K562 (cell line): ENCODE data around the gene ZBTB2. TPM values are rescaled to one million over a fixed set of nuclear protein-coding genes. Genes with fewer than 3 reads are reported as not detected.

ENCODE experiments used
- ATF3 ChIP-seq, 2 experiments: fragments of 450-650 bp in 1 of 2; sonication (generic) in 1 of 2; formaldehyde crosslinking in 1 of 2; IDR thresholded peaks in 1 of 2; conservative IDR thresholded peaks in 1 of 2; 2 replicates each; pipeline versions ENCODE4 v1.6.1 to v1.8.1; 2016 to 2023; ENCODE audit warnings: mild to moderate bottlenecking in 2 of 2, moderate library complexity in 2 of 2, inconsistent platforms in 1 of 2, missing genetic modification reagents in 1 of 2
- CEBPG ChIP-seq, 3 experiments: fragments of 200-800 bp in 1 of 3; sonication (Bioruptor generic) in 1 of 3; sonication (generic) in 1 of 3; formaldehyde crosslinking in 1 of 3; IDR thresholded peaks in 2 of 3; conservative IDR thresholded peaks in 1 of 3; 2 replicates each; pipeline versions ENCODE4 v1.6.1 to v1.8.0; 2016 to 2022; ENCODE audit warnings: missing compliant biosample characterization in 2 of 3, missing genetic modification characterization in 2 of 3, mild to moderate bottlenecking in 1 of 3, missing genetic modification reagents in 1 of 3
- CHD1 ChIP-seq: fragments of 200-600 bp; sonication (generic); IDR thresholded peaks from one replicate; pipeline ENCODE4 v1.6.1; 2012; ENCODE audit warnings: mild to moderate bottlenecking, moderate library complexity, low read length, inconsistent platforms
- CXXC5 ChIP-seq: fragments of 250-450 bp; sonication (Bioruptor Pico); IDR thresholded peaks from 2 replicates; pipeline ENCODE4 v1.8.0; 2022; ENCODE audit warnings: inconsistent platforms, mild to moderate bottlenecking, moderate library complexity
- ELF4 ChIP-seq: fragments of 450-650 bp; formaldehyde crosslinking; IDR thresholded peaks from 2 replicates; pipeline ENCODE4 v1.4.0; 2022; ENCODE audit warnings: missing genetic modification characterization
- FOXA3 ChIP-seq, 2 experiments: fragments of 450-650 bp in 1 of 2; sonication (generic) in 1 of 2; formaldehyde crosslinking; IDR thresholded peaks in 1 of 2; conservative IDR thresholded peaks in 1 of 2; 2 replicates each; pipeline versions ENCODE4 v1.4.0 to v1.8.0; 2020 to 2022; ENCODE audit warnings: mild to moderate bottlenecking in 2 of 2, missing genetic modification reagents in 1 of 2
- HDAC3 ChIP-seq: fragments of 450-650 bp; IDR thresholded peaks from 2 replicates; pipeline ENCODE4 v1.6.1; 2018; ENCODE audit warnings: borderline replicate concordance, mild to moderate bottlenecking, moderate library complexity; ENCODE audit not compliant: partially characterized antibody
- HLTF ChIP-seq: fragments of 450-650 bp; IDR thresholded peaks from 2 replicates; pipeline ENCODE4 v1.6.1; 2016
- MIER1 ChIP-seq: fragments of 450-650 bp; IDR thresholded peaks from 2 replicates; pipeline ENCODE4 v1.6.1; 2016; ENCODE audit warnings: antibody characterized with exemption, mild to moderate bottlenecking, low read depth
- SIN3B ChIP-seq: fragments of 450-650 bp; IDR thresholded peaks from 2 replicates; pipeline ENCODE4 v1.6.1; 2017; ENCODE audit warnings: low read depth, mild to moderate bottlenecking, moderate library complexity
- TAF7 ChIP-seq: fragments of 450-650 bp; IDR thresholded peaks from 2 replicates; pipeline ENCODE4 v1.6.1; 2016; ENCODE audit warnings: missing genetic modification characterization, missing compliant biosample characterization
- TEAD2 ChIP-seq: fragments of 450-650 bp; IDR thresholded peaks from 2 replicates; pipeline ENCODE4 v1.6.1; 2016; ENCODE audit warnings: missing genetic modification characterization, control low read depth, missing compliant biosample characterization
- ZBTB9 ChIP-seq: fragments of 450-650 bp; formaldehyde crosslinking; IDR thresholded peaks from 2 replicates; pipeline ENCODE4 v1.4.0; 2020; ENCODE audit warnings: mild to moderate bottlenecking, moderate library complexity
- ZFP1 ChIP-seq: fragments of 450-650 bp; formaldehyde crosslinking; IDR thresholded peaks from 2 replicates; pipeline ENCODE4 v1.4.0; 2020; ENCODE audit warnings: mild to moderate bottlenecking, mixed read lengths
- ZNF217 ChIP-seq: sonication (generic); formaldehyde crosslinking; IDR thresholded peaks from 2 replicates; pipeline ENCODE4 v1.8.0; 2022; ENCODE audit warnings: mild to moderate bottlenecking, missing genetic modification reagents
- ZNF766 ChIP-seq: fragments of 200-800 bp; sonication (Bioruptor generic); conservative IDR thresholded peaks from 2 replicates; pipeline ENCODE4 v1.6.1; 2016; ENCODE audit warnings: missing genetic modification characterization, missing compliant biosample characterization
- polyA plus RNA-seq, 8 experiments: library from polyadenylated mRNA; depleted of rRNA in 4 of 8; stranded (reverse) in 5 of 8; unstranded in 3 of 8; fragments of >200 nt; fragmentation: Nextera tagmentation in 2 of 8; fragmentation: Illumina TruSeq in 1 of 8; extraction: Ambion mirVana in 2 of 8; extraction: Trizol in 1 of 8; gene quantifications; 2 replicates each; pipeline versions ENCODE4 v1.2.1 to v1.2.3, GENCODE V29; 2011 to 2014; ENCODE audit warnings: inconsistent platforms in 1 of 8, missing spikeins in 1 of 8
- total RNA-seq, 7 experiments: library from RNA; depleted of rRNA in 6 of 7; stranded (reverse); fragments of >200 nt in 6 of 7; fragmentation: Illumina TruSeq in 2 of 7; extraction: Trizol in 2 of 7; gene quantifications; 2 replicates each; pipeline versions ENCODE4 v1.2.1 to v1.2.3, GENCODE V29; 2011 to 2021; ENCODE audit warnings: low replicate concordance in 1 of 7
- TF ChIP-seq, protein P1 (sequence below): fragments of 200-400 bp; formaldehyde crosslinking; IDR thresholded peaks from 2 replicates; pipeline ENCODE4 v1.6.1; 2017; ENCODE audit warnings: mild to moderate bottlenecking, low read depth, low read length, moderate library complexity
- TF ChIP-seq, protein P2 (sequence below): fragments of 450-650 bp; IDR thresholded peaks from 2 replicates; pipeline ENCODE4 v1.6.1; 2016; ENCODE audit warnings: mild to moderate bottlenecking

Gene ZBTB2
- total and polyA plus RNA-seq, 9 of the 15 experiments (the other 6 are each of a cell fraction or from before 2014, with no cell fraction given) = 5.1 to 26.2 (median 16.4) TPM

- TF ChIP-seq, protein P1, sequence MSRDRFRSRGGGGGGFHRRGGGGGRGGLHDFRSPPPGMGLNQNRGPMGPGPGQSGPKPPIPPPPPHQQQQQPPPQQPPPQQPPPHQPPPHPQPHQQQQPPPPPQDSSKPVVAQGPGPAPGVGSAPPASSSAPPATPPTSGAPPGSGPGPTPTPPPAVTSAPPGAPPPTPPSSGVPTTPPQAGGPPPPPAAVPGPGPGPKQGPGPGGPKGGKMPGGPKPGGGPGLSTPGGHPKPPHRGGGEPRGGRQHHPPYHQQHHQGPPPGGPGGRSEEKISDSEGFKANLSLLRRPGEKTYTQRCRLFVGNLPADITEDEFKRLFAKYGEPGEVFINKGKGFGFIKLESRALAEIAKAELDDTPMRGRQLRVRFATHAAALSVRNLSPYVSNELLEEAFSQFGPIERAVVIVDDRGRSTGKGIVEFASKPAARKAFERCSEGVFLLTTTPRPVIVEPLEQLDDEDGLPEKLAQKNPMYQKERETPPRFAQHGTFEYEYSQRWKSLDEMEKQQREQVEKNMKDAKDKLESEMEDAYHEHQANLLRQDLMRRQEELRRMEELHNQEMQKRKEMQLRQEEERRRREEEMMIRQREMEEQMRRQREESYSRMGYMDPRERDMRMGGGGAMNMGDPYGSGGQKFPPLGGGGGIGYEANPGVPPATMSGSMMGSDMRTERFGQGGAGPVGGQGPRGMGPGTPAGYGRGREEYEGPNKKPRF = no peak
- no peak; the same call in 1 of the 2 replicates for TF ChIP-seq ZFP1 (CRISPR knock-in tag)
- peak; percentile 89; the same call in 1 of the 2 replicates for TF ChIP-seq CXXC5
- no peak for TF ChIP-seq MIER1
- TF ChIP-seq CEBPG (CRISPR knock-in tag; IDR thresholded peaks at IDR 0.05) = peak; percentile 0; the same call in 1 of the 2 replicates
- peak in 1 of 2 experiments; percentile 54; a peak in 2 of 4 replicates for TF ChIP-seq CEBPG (tag; conservative IDR thresholded peaks at IDR 0.05 in 1 of 2, IDR thresholded peaks at IDR 0.05 in 1 of 2)
- peak; percentile 57; the same call in 1 of the 2 replicates for TF ChIP-seq ELF4 (CRISPR knock-in tag)
- 0 out of 4 replicates have a peak, but pooled peaks of 1 of the 2 experiments have one; percentile 1 for TF ChIP-seq FOXA3 (CRISPR knock-in tag; conservative IDR thresholded peaks at IDR 0.05 in 1 of 2, IDR thresholded peaks at IDR 0.05 in 1 of 2)
- TF ChIP-seq ZNF217 (CRISPR knock-in tag) = no peak
- TF ChIP-seq SIN3B = peak; percentile 11; the same call in 1 of the 2 replicates
- peak; percentile 76 for TF ChIP-seq TAF7 (tag)
- TF ChIP-seq, protein P2, sequence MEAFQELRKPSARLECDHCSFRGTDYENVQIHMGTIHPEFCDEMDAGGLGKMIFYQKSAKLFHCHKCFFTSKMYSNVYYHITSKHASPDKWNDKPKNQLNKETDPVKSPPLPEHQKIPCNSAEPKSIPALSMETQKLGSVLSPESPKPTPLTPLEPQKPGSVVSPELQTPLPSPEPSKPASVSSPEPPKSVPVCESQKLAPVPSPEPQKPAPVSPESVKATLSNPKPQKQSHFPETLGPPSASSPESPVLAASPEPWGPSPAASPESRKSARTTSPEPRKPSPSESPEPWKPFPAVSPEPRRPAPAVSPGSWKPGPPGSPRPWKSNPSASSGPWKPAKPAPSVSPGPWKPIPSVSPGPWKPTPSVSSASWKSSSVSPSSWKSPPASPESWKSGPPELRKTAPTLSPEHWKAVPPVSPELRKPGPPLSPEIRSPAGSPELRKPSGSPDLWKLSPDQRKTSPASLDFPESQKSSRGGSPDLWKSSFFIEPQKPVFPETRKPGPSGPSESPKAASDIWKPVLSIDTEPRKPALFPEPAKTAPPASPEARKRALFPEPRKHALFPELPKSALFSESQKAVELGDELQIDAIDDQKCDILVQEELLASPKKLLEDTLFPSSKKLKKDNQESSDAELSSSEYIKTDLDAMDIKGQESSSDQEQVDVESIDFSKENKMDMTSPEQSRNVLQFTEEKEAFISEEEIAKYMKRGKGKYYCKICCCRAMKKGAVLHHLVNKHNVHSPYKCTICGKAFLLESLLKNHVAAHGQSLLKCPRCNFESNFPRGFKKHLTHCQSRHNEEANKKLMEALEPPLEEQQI = no peak
- no peak for TF ChIP-seq ATF3 (IDR thresholded peaks at IDR 0.05)
- TF ChIP-seq ATF3 (CRISPR knock-in tag; conservative IDR thresholded peaks at IDR 0.05) = peak; percentile 74; the same call in 1 of the 2 replicates
- peak; percentile 82; the same call in 1 of the 2 replicates for TF ChIP-seq ZNF766 (CRISPR knock-in tag)
- TF ChIP-seq TEAD2 = no peak
- TF ChIP-seq HLTF = peak; percentile 47; the same call in 1 of the 2 replicates
- TF ChIP-seq HDAC3 = no peak
- TF ChIP-seq CHD1 = peak; percentile 90
- TF ChIP-seq ZBTB9 (CRISPR knock-in tag) = peak; percentile 88; the same call in 1 of the 2 replicates
These were observed 1.6 kb downstream of the ZBTB2 start (continued) for GRCh38 chr6:151389618-151390275.
